Hematopoietic multipotent progenitor cell treated with erythropoietin and hydrocortisone succinate and interleukin-3 and kit ligand, for 17 days (in vitro differentiated cells): ENCODE measurements around the gene PHF12.
"Not testable (repeated sequence)": the region's sequence is repeated elsewhere in the genome, so short reads cannot be mapped to it uniquely, and the experiment has no call there.

Source experiments
- DNase-seq: peaks from one replicate; pipeline ENCODE4 v3.0.0-alpha.2; 2015; ENCODE audit warnings: low spot score

The PHF12 gene

GRCh38 chr17:28929787-28930186, 21.5 kb downstream of the PHF12 start:
- DNase-seq = no peak

GRCh38 chr17:28928061-28928460, 23.3 kb downstream of the PHF12 start:
- no peak for DNase-seq

DNA sequence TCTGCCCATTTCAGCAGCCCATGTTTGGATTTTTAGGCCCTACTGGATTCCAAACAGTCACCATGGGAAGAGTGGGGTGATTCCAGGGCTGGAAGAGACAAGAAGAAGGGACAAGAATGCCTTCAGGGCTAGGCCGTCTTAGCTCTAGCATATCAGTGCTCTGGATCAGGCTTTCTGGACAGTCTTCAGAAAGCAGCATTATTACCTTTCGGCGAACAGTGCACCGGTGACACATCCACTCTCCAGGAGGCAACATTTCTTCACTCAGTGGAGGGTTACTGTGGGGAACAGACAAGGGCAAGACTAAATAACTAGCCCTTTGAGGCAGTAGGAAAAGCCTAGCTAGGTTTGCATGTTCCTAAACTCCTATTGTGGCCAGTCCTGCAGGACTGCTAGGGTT, 24.5 kb downstream of the PHF12 start:
- DNase-seq = no peak

GRCh38 chr17:28926366-28926765, 25.0 kb downstream of the PHF12 start:
- no peak for DNase-seq

DNA sequence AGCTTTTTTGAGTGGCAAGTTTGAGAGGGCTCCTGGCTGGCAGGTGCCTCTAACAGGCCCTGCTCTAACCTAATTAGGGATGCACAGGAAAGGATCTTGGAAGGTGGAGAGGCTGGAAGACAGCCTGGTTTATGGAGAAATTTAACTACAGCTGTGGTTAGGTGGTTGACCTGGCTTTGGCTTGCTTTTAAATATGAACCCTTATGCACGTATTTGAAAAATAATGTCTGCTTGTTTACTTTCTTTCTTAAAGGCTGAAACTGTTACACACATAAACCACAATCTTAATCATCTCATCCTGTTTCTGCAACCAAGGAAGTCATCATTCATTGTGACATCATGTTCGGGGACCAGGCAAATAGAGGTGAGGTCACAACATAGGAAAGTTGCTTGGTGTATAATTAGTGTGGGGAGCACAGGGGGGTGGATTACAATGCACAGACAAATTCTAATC, 25.4 kb downstream of the PHF12 start:
- no peak for DNase-seq

DNA sequence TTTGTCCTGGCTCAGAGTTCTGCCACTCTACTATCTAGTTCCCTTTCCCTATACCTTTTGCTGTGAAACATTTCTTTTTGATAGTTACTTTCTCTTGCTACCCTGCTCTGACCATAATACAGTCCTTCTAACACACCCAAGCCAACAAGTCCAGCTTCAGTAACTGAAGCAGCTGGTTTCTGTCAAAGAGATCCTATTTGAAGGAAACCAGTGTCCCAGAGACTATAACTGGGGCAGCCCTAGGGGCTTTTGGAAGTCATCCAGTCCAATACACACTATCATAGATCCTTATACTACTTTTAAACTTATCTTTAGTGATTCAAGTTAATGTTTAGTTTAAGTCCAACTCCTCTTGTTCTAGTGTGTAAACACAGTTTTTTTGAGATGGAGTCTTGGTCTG, 31.1 kb downstream of the PHF12 start:
- no peak for DNase-seq

DNA sequence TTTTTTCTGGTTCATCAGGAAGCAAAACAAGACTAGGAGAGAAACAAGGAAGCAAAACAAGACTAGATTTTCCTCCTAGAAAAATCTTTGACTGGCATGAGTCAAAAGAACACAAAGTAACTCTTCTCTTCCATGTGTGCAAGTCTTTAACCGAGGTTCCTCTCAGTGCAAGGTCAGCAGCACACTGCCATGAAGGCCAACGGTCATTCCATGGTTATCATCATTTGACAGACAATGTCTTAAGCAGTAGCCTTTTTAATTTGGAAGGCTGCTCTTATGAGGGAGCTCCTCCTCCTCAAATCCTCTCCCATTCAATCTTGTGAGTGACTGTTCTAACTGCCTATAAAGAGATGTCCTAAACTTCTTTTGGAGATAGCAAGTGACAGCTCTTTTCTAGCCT, 33.0 kb downstream of the PHF12 start:
- no peak for DNase-seq

GRCh38 chr17:28917465-28917864, 33.9 kb downstream of the PHF12 start:
- DNase-seq = no peak

DNA sequence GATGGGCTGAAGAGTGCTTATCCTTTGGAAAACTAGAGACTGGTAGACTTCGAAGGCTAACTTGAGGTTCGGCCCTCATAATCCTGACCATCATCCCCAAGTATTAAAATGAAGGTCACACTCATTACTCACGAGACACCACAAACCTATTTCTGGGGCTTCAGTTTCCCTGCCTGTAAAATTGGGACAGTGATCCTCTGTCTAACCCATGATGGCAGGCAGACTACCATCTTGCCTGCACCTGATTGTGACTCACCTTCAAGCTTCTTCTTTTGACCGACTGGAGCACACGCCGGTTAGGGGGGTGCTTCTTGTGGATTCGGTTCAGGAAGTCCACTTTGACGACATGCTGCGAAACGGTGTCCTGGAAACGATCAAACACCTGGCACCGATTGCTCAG, 34.3 kb downstream of the PHF12 start:
- no peak for DNase-seq

DNA sequence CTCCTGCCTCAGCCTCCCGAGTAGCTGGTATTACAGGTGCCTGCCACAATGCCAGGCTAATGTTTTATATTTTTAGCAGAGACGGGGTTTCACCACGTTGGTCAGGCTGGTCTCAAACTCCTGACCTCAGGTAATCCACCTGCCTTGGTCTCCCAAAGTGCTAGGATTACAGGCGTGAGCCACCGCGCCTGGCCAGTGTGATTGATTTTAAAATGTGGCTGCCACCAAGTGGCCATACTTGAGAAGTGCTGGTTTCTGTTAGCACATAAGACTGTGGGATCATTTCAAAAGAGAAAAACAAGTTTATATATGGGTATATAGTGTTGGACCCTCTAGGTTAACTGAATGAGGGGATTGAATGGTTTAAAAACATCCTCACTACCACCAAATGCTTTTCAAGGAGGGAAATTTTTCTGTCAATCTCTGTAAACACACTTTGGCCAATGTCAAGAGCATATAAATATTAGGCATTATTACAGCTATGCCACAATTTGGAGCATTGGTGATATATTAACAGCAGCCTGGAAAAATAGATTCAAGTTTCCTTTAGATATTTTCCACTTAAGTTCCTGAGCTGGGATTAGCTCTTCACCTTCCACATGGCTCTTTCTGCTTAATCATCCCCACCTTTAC, 34.9 kb downstream of the PHF12 start:
- peak; percentile 79 for DNase-seq

DNA sequence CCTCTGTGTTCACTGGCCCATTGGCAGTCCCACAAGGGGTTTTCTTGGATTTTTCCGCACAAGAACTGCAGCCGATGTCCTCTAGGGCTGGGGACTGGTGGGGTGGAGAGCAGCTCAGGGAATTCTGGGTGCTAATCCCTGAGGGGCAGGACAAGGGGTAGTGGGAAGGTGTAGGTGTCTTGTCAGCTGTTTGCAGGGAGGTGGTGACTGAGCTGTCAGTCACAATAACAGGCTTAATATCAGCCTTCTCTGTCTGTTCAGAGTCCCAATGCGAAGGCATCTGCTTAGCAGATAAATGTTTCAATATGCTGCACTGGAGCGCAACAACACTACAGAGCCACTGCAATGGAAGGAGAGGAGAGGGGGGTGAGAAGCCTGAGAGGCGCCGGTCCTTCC, 38.4 kb downstream of the PHF12 start:
- DNase-seq = no peak

DNA sequence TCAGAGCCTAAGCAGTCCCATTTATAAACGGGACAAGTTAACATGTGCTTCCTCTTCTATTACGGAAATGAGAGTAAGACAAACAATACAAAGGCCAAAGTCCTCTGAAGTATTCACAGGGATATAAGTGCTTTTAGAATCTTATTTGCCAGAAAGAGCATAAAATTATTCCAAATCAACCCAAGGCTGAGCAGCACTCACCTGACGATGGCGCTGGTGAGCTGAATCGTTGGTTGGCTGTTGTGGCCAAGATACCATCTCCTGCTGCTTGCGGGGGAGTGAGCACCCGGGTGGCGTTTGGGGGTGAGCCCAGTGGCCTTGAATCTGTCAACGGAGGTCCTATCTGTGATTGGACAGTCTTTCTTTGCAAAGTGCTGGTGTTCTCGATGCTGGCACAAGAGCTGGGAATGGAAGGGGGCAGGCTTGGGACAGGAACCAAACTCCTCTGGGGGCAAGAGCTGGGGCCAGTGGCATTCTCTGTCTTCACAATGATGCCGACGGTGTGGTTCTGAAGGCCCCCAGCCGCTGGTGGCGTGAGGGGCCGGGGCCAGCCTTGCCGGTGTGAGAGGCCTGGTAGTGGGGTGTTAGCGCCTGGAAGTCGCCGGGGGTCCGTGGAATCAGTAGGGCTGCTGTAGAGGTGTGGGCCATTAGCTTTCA, 38.9 kb downstream of the PHF12 start:
- DNase-seq = peak; percentile 49

GRCh38 chr17:28911411-28912045, 39.8 kb downstream of the PHF12 start:
- DNase-seq = no peak

GRCh38 chr17:28910534-28910933, 40.8 kb downstream of the PHF12 start:
- no peak for DNase-seq

GRCh38 chr17:28908640-28909167, 42.6 kb downstream of the PHF12 start:
- DNase-seq = no peak

DNA sequence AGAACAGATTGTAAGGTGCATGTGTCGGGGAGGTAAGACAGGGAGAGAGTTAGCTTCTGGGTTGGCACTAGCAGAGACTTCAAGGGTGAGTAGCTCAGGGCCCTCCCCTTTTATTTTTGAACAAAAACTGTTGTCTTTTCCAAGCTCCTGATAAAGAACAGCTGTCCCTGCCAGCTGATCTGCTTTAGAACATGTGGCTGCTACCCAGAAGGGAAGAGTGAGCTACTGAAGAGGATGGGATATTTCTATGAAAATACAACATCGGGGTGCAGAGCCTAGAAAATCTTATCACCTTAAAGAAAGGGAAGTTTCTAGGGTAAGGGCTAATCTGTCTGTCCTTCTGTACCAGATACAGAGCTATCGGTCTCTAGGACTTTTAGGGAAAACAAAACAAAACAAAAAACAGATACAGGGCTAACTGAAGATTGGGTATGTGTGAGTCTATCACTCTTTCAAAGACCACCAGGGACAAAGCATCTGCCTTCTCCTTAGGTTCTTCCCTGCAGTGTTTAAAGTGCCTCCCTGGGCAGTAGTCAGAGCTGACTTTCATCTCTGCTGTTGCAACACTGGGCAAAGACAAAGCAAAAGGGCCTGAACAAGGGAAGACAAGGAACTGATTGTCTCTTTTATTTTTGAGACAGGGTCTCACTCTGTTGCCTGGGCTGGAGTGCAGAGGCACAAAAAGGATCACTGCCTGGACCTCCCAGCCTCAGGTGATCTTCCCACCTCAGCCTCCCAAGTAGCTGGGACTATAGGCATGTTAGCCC, 43.4 kb downstream of the PHF12 start:
- DNase-seq = peak; percentile 38

DNA sequence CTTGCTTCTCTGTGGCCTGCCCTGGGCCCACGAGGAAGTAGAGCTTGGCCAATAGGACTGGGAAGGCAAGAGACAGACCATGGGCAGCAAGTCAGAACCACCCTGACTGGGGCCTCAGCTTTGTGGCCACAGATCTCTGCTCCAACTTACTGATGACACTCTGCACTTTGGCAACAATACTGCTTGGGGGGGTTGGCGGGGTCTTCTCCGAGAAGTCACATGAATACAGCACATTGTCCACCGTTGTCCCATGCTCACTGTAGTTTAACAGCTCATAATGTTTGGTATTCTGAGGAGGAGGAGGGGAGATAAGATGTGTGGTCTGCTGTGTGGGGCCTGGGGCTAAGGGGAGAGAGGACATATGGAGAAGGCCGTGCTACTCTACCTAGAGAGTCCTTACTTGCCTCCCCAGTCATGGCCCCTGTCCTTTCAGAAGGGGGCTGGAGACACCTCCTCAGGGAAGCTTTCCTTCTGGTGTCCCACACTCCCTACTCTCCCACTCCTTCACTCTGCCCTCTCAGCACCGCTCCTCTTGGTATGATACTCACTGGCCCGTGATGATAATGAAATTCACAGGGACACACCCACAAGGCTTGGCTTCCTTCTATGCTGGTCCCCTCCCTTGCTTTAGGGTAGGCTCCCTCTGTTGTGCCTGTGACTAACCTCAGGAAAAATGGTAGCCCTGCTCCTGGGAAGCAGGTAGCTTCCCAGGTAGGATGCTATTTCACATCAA, 44.4 kb downstream of the PHF12 start:
- peak; percentile 82 for DNase-seq

DNA sequence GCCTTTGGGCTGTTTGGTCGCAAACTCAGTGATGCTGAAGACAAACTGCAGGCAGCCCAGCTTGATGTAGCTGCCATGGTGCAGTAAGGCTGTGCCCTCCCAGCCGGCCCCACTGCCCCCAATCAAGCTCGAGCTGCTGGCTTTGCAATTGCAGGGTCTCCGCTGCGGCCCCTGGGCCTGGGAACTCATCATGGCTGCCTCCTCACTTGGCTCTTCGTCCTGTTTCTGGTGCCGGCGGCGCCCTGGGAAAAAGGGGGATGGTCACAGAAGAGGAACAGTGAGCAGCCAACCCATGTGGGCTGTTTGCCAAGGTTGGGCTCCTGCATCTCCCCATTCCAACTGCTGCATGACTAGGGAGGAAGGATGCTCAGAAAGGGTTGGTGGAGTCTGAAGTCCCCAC, 45.0 kb downstream of the PHF12 start:
- no peak for DNase-seq

DNA sequence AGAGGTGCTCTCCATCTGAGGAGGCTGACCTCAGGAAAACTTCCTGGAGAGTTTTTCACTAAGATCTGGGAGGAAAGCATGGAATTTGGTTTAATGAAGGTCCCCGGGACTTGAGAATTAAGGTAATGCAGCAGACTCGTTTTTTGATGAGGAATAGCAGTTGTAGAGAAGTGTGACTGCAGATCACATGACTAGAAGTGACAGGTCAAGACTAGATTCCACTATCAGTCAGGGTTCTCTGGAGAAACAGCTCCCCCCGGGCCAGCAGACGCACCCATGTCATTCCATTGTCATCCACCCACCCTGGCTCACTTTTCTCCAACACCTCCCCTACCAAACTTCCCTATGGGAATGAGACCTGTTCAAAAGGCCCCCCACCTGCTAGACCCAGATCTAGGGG, 46.5 kb downstream of the PHF12 start:
- peak; percentile 64 for DNase-seq

DNA sequence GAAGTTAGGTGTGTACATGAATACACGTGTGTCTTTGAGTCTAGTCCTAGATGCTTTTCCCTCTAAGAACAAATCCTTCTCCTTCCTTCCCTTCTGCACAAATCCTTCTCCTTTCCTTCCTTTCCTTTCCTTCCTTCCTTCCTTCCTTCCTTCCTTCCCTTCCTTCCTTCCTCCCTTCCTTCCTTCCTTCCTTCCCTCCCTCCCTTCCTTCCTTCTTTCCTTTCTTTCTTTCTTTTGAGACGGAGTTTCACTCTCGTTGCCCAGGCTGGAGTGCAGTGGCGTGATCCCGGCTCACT, 47.8 kb downstream of the PHF12 start:
- not testable (repeated sequence) for DNase-seq

DNA sequence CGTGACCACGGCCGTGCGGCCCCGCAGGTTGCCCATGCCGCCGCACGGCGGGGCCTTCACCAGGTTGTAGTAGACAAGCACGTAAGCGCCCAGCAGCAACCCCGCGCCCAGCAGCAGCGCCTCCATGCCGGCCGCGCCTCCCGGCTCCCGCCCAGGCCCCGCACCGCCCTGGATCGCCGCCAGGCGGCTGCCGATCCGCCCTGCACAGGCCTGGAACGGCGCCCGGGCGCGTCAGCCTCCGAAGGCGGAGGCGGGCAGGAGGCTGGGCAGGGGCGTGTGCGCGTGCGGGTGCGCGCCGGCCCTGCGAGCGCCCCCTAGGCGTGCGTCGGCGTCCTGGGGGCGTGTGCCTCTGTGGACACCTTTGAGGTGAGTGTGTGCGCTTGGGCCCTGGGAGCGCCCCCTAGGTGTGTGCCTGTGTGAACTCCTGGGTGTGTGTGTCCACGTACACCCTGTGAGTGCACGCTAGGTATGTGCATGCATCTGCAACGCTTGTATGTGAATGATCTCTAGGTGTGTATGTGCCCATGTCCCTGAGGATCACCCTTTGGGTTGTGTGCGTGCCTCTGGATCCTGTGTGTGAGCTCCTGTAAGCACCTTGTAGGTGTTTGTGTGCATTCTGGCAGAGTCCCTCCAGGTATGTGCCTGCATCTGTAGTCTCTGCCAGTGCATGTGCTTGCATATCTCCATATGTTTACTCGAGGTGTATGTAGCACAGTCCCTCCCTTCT, 48.3 kb downstream of the PHF12 start, which contains the start of gene DHRS13:
TSS of gene DHRS13 (minus strand) at position 261 of the 727 bp plus-strand sequence. CDS start at position 126, 135 bp downstream.
- DNase-seq = peak; percentile 98
